ENCODE data around the gene PARP11. TPM values are rescaled to one million over a fixed set of nuclear protein-coding genes. Genes with fewer than 3 reads are reported as not detected.

Gene PARP11
- total and polyA plus RNA-seq, 11 donors = 1.5 to 10.5 (median 5.1) TPM

DNA sequence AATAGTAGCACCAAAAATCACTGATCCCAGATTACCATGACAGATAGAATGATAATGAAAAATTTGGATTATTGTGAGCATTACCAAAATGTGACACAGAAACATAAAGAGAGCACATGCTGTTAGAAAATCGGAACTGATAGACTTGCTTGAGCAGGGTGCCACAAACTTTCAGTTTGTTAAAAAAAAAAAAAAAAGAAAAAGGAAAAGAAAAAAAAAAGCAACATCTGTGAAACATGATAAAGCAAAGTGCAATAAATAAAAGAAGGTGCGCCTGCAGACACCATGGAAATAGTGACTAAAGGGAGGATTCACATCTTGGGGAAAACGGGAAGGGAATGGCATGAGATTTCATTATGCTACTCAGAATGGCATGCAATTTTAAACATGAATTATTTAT lies 6.6 kb upstream of the PARP11 start:
- no peak for ATAC-seq
- no peak overlapping the region for H3K27ac ChIP-seq
- no peak for DNase-seq
- peaks cover 0 to 23% (median 8%) of the 10 kb centered on the region in 9 donors for H3K27me3 ChIP-seq
- intact Hi-C loops (cut with DNase I) = loop anchor here in 7 of 10 donors (10.0 kb wide), 3 partner anchors 225 to 645 kb away; no protein-coding TSS in a partner anchor
- H3K4me1 ChIP-seq = no peaks in the 10 kb centered on the region
- H3K9me3 ChIP-seq = peaks cover 0 to 6% (median 0%) of the 10 kb centered on the region in 12 donors
- H3K36me3 ChIP-seq = no peaks in the 10 kb centered on the region
- 84 to 90% (median 87%) methylated on average over 3 of the region's 3 CpGs for WGBS, 4 donors
- no peak overlapping the region for H3K4me3 ChIP-seq
- no peak for TF ChIP-seq POLR2A (IDR thresholded peaks at IDR 0.05)
- TF ChIP-seq, protein P1, sequence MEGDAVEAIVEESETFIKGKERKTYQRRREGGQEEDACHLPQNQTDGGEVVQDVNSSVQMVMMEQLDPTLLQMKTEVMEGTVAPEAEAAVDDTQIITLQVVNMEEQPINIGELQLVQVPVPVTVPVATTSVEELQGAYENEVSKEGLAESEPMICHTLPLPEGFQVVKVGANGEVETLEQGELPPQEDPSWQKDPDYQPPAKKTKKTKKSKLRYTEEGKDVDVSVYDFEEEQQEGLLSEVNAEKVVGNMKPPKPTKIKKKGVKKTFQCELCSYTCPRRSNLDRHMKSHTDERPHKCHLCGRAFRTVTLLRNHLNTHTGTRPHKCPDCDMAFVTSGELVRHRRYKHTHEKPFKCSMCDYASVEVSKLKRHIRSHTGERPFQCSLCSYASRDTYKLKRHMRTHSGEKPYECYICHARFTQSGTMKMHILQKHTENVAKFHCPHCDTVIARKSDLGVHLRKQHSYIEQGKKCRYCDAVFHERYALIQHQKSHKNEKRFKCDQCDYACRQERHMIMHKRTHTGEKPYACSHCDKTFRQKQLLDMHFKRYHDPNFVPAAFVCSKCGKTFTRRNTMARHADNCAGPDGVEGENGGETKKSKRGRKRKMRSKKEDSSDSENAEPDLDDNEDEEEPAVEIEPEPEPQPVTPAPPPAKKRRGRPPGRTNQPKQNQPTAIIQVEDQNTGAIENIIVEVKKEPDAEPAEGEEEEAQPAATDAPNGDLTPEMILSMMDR (IDR thresholded peaks at IDR 0.05) = no peak

DNA sequence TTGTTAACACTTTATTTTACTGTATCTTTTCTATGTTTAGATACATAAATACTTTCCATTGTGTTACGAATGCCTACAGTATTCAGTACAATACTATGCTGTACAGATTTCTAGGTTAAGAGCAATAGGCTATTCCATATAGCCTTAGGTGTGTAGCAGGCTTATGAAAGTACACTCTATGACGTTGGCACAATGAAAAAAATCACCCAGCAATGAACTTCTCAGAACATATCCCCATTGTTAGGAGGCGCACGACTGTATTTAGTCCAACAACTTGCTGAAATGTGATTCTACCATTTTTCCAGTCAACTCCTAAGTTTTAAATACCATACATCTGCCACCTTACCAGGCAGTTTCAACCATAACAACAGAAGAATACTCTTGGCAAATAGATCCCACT lies 1.8 kb downstream of the PARP11 start:
- Histone ChIP-seq H3K27me3 (no peaks in the 10 kb centered on the region), H3K4me3 (peak overlapping the region in 2 of 12 donors; percentile 77 to 87), H3K4me1 (peaks cover 0 to 41% (median 19%) of the 10 kb centered on the region in 12 donors), H3K36me3 (no peaks in the 10 kb centered on the region), H3K9me3 (peaks cover 0 to 5% (median 0%) of the 10 kb centered on the region in 12 donors), H3K27ac (peak overlapping the region in 1 of 12 donors; percentile 93)
- TF ChIP-seq, protein P1 (IDR thresholded peaks at IDR 0.05) = no peak
- no peak for TF ChIP-seq POLR2A (IDR thresholded peaks at IDR 0.05)
- no peak for DNase-seq
- 85 to 92% (median 90%) methylated on average over 4 of the region's 4 CpGs for WGBS, 4 donors
- no peak for ATAC-seq
- intact Hi-C loops (cut with DNase I) = loop anchor here in 1 of 10 donors (5.0 kb wide), 1 partner anchor 401 kb away; the partner anchor contains the start of gene CCND2

DNA sequence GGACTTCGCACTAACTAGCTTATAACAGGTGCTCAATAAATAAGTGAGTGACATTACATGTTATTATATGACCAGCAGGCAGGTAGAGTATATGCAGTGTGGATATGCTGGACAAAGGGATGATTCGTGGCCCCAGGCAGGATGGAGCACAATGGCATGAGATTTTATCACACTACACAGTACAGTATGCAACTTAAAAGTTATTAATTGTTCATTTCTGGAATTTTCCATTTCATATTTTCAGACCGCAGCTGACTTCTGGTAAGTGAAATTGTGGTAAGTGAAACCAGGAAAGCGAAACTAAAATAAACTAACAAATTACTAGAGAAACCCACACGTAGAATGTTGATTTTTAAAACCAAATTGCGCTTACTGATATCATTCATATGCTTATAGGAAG lies 3.3 kb downstream of the PARP11 start:
- ATAC-seq (no peak), DNase-seq (no peak)
- peaks cover 0 to 5% (median 0%) of the 10 kb centered on the region in 9 donors for H3K36me3 ChIP-seq
- H3K9me3 ChIP-seq = peaks cover 0 to 19% (median 6%) of the 10 kb centered on the region in 12 donors
- H3K27me3 ChIP-seq = no peaks in the 10 kb centered on the region
- 83 to 89% (median 87%) methylated on average over 6 of the region's 6 CpGs for WGBS, 4 donors
- peaks cover 0 to 41% (median 19%) of the 10 kb centered on the region in 12 donors for H3K4me1 ChIP-seq
- TF ChIP-seq, protein P1 (IDR thresholded peaks at IDR 0.05) = no peak
- no peak for TF ChIP-seq POLR2A (IDR thresholded peaks at IDR 0.05)
- intact Hi-C loops (cut with DNase I) = loop anchor here in 1 of 10 donors (5.0 kb wide), 1 partner anchor 402 kb away; the partner anchor contains the start of gene CCND2
- peak overlapping the region in 1 of 12 donors; percentile 93 for H3K27ac ChIP-seq
- peak overlapping the region in 2 of 12 donors; percentile 4 to 77 for H3K4me3 ChIP-seq

DNA sequence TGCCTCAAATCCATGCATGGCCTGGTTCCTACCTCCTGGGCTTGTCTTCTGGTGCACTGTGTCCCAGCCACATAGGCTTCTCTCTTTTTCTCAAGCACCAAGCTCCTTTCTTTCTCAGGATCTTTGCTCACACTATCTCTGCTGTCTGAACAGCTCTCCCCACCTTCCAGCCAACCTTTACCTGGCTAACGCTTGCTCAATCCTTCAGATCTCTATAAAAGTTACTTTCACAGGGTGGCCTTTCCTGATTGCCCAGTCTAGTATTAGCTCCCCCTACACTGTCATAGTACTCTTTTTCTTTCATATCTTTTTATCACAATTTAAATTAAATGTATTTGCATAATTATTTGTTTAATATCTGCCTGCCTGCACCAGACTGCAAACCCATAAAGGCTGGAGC lies 3.8 kb downstream of the PARP11 start:
- Histone ChIP-seq H3K27me3 (no peaks in the 10 kb centered on the region), H3K4me3 (peak overlapping the region in 1 of 12 donors; percentile 77), H3K27ac (peak overlapping the region in 1 of 12 donors; percentile 93), H3K9me3 (peaks cover 0 to 23% (median 6%) of the 10 kb centered on the region in 12 donors), H3K4me1 (peaks cover 0 to 41% (median 19%) of the 10 kb centered on the region in 12 donors), H3K36me3 (peaks cover 0 to 5% (median 0%) of the 10 kb centered on the region in 9 donors)
- DNase-seq = no peak
- TF ChIP-seq, protein P1 (IDR thresholded peaks at IDR 0.05) = no peak
- intact Hi-C loops (cut with DNase I) = no loop called here
- WGBS, 4 donors = 94 to 98% (median 97%) methylated on average over 1 of the region's 1 CpG
- no peak for ATAC-seq
